ENCODE data around the gene H2BK1.

- TF ChIP-seq POLR2AphosphoS5 (IDR thresholded peaks at IDR 0.05) (no peak), POLR2A (IDR thresholded peaks at IDR 0.05) (no peak), CTCF (IDR thresholded peaks at IDR 0.05) (no peak)
These were observed 28.0 kb upstream of the H2BK1 start for GRCh38 chr7:151238190-151238810.
